ENCODE results near the gene ZNF445. TPM values are rescaled to one million over a fixed set of nuclear protein-coding genes. Genes with fewer than 3 reads are reported as not detected.

ZNF445 gene
- total RNA-seq, 1 donor from 2014 or later, result 28.3 TPM

DNA sequence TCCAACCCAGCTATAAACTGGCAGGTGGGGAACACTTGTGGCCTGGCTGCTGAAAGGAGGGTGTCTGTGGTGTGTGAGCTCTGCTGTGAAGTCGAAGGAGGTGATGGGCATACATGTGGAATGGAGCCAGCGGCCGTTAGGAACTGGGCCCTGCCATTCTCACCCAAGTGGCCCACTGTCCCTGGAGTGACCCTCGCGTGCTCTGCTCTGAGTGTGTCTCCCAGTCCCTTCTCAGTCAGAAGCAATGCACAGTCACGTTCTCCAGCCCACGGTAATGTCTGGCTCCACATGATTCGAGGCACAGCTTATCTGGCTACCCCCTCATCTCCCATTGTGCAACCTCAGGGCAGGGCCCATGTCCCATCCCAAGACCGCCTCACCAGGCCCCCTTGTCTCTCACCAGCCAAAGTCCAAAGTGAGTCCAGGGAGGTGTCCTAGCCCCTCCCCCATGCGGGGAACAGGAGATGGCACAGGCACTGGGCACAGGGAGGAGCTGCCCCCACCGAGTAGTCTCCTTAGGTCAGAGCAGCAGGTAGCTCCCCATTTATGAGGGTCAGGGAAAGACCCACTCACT, 62.9 kb downstream of the ZNF445 start:
- H3K27me3 Mint-ChIP-seq (ENCODE audit: insufficient read depth, low read depth), result peaks cover 8% of the 10 kb centered on the region
- H3K4me3 ChIP-seq, result no peak overlapping the region

DNA sequence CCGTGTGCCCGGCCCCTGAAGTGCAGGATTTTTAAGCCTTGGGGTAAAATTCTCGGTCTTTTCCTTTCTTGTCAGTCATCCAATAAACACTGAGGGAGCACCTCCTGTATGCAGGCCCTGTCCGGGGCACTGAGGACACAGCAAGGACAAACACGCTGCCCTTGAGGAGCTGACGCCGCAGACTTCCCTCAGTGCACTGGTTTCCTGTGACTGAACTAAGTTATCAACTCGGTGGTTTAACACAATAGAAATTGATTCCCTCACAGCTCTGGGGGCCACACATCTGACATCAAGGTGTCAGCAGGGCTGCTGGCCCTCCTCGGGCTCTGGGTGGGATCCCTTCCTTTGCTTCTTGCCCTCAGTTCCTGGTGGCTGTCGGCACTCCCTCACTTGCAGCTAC, 65.1 kb downstream of the ZNF445 start:
- H3K36me3 Mint-ChIP-seq, result no peaks in the 10 kb centered on the region
- Histone ChIP-seq H3K4me2 (no peak overlapping the region), H3K36me3 (no peaks in the 10 kb centered on the region), H3K4me1 (no peaks in the 10 kb centered on the region), H3K9ac (no peak overlapping the region), H3K79me2 (ENCODE audit: low read depth) (no peaks in the 10 kb centered on the region), H3F3A (ENCODE audit: low read depth) (no peaks in the 10 kb centered on the region), H2AFZ (replicated peaks) (no peak overlapping the region), H3K4me3 (no peak overlapping the region), H3K9me3 (ENCODE audit: low read depth) (no peaks in the 10 kb centered on the region), H3K27me3 (no peaks in the 10 kb centered on the region), H4K20me1 (ENCODE audit: low read depth) (no peaks in the 10 kb centered on the region), H3K27ac (no peak overlapping the region)
- H3K27ac Mint-ChIP-seq, result no peak overlapping the region
- DNase-seq (ENCODE audit: low spot score), result no peak
- no peaks in the 10 kb centered on the region for H3K9me3 Mint-ChIP-seq
- peaks cover 5% of the 10 kb centered on the region for H3K27me3 Mint-ChIP-seq (ENCODE audit: insufficient read depth, low read depth)
- TF ChIP-seq EZH2 (IDR thresholded peaks at IDR 0.05) (no peak), EZH2phosphoT487 (IDR thresholded peaks at IDR 0.05) (no peak)
- TF ChIP-seq, protein P1, sequence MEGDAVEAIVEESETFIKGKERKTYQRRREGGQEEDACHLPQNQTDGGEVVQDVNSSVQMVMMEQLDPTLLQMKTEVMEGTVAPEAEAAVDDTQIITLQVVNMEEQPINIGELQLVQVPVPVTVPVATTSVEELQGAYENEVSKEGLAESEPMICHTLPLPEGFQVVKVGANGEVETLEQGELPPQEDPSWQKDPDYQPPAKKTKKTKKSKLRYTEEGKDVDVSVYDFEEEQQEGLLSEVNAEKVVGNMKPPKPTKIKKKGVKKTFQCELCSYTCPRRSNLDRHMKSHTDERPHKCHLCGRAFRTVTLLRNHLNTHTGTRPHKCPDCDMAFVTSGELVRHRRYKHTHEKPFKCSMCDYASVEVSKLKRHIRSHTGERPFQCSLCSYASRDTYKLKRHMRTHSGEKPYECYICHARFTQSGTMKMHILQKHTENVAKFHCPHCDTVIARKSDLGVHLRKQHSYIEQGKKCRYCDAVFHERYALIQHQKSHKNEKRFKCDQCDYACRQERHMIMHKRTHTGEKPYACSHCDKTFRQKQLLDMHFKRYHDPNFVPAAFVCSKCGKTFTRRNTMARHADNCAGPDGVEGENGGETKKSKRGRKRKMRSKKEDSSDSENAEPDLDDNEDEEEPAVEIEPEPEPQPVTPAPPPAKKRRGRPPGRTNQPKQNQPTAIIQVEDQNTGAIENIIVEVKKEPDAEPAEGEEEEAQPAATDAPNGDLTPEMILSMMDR (IDR thresholded peaks at IDR 0.05), result no peak
- H3K4me3 Mint-ChIP-seq, result no peak overlapping the region
- peaks cover 5% of the 10 kb centered on the region for H3K4me1 Mint-ChIP-seq

More for the DNA sequence above, 62.9 kb downstream of the ZNF445 start:
- H3K27ac ChIP-seq, result no peak overlapping the region
- H3K9ac ChIP-seq, result no peak overlapping the region
- H3K27me3 ChIP-seq, result no peaks in the 10 kb centered on the region
- H4K20me1 ChIP-seq (ENCODE audit: low read depth), result no peaks in the 10 kb centered on the region
- no peaks in the 10 kb centered on the region for H3K36me3 ChIP-seq
- no peaks in the 10 kb centered on the region for H3K4me1 ChIP-seq
- H3K9me3 ChIP-seq (ENCODE audit: low read depth), result no peaks in the 10 kb centered on the region
- no peak overlapping the region for H3K4me2 ChIP-seq
- no peak for DNase-seq (ENCODE audit: low spot score)
- H2AFZ ChIP-seq (replicated peaks), result no peak overlapping the region
- no peaks in the 10 kb centered on the region for H3F3A ChIP-seq (ENCODE audit: low read depth)
- Mint-ChIP-seq H3K36me3 (no peaks in the 10 kb centered on the region), H3K27ac (no peak overlapping the region), H3K4me1 (peaks cover 13% of the 10 kb centered on the region), H3K9me3 (peaks cover 6% of the 10 kb centered on the region), H3K4me3 (no peak overlapping the region)
- TF ChIP-seq EZH2phosphoT487 (IDR thresholded peaks at IDR 0.05) (no peak), EZH2 (IDR thresholded peaks at IDR 0.05) (no peak)
- TF ChIP-seq, protein P1 (IDR thresholded peaks at IDR 0.05), result no peak
- no peaks in the 10 kb centered on the region for H3K79me2 ChIP-seq (ENCODE audit: low read depth)

DNA sequence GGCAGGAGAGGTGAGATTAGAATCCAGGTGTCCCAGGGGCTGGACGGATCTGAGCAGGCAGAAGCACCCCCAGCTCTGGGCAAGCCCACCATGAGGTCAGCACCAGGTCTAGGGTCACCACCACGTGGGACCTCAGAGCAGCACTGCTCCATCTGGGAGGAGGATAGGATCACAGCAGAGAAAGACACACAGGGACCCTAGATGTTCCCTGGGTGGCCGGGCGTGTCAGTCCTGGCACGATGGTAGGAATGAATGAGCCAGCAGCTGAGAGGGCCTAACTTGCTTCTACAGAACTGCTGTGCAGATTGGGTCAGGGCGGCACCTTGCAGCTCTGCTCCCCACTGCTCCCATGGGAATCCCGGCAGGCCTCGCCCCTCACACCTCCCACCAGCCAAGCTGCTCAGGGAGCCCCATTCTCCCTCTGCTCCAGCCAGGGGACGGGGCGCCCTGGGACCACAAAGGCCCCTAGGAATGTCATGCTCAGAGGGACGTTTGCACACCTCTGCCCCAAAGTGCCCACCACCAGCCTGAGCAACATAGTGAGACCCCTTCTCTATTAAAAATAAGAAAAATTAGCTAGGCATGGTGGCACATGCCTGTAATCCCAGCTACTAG, 66.3 kb downstream of the ZNF445 start:
- no peaks in the 10 kb centered on the region for H3K36me3 ChIP-seq
- H3K9me3 ChIP-seq (ENCODE audit: low read depth), result no peaks in the 10 kb centered on the region
- no peaks in the 10 kb centered on the region for H4K20me1 ChIP-seq (ENCODE audit: low read depth)
- Mint-ChIP-seq H3K9me3 (no peaks in the 10 kb centered on the region), H3K27me3 (ENCODE audit: insufficient read depth, low read depth) (peaks cover 5% of the 10 kb centered on the region), H3K27ac (no peak overlapping the region), H3K4me1 (peaks cover 7% of the 10 kb centered on the region), H3K36me3 (no peaks in the 10 kb centered on the region), H3K4me3 (no peak overlapping the region)
- no peak overlapping the region for H3K4me2 ChIP-seq
- no peaks in the 10 kb centered on the region for H3K27me3 ChIP-seq
- H2AFZ ChIP-seq (replicated peaks), result no peak overlapping the region
- H3K79me2 ChIP-seq (ENCODE audit: low read depth), result no peaks in the 10 kb centered on the region
- H3K9ac ChIP-seq, result no peak overlapping the region
- TF ChIP-seq, protein P1 (IDR thresholded peaks at IDR 0.05), result no peak
- TF ChIP-seq EZH2 (IDR thresholded peaks at IDR 0.05), result no peak
- no peak for TF ChIP-seq EZH2phosphoT487 (IDR thresholded peaks at IDR 0.05)
- no peak overlapping the region for H3K4me3 ChIP-seq
- no peak for DNase-seq (ENCODE audit: low spot score)
- H3K27ac ChIP-seq, result no peak overlapping the region
- H3F3A ChIP-seq (ENCODE audit: low read depth), result no peaks in the 10 kb centered on the region
- H3K4me1 ChIP-seq, result no peaks in the 10 kb centered on the region

Data from neural progenitor cell (in vitro differentiated cells).